NCI-H187 (cell line): Measurements from ENCODE around the gene TMEM129.
"Not testable (repeated sequence)": the region's sequence is repeated elsewhere in the genome, so short reads cannot be mapped to it uniquely, and the experiment has no call there.

Experiments used
- DNase-seq, 2 experiments: peaks; one replicate each; lab custom pipeline; 2025; lab: John Stamatoyannopoulos, UW

The TMEM129 gene

GRCh38 chr4:1721666-1722550 is 785 bp upstream of the TMEM129 start:
- no peak for DNase-seq

- DNase-seq = no peak
Measured at GRCh38 chr4:1720163-1720983, 750 bp downstream of the TMEM129 start.

- no peak for DNase-seq
Measured at GRCh38 chr4:1718095-1718850, 2.9 kb downstream of the TMEM129 start.

- DNase-seq = no peak
Measured at GRCh38 chr4:1717129-1718094, 3.7 kb downstream of the TMEM129 start.

- DNase-seq = no peak
Measured at GRCh38 chr4:1716065-1716945, 4.8 kb downstream of the TMEM129 start.

- DNase-seq = no peak
Measured at GRCh38 chr4:1715002-1715758, 5.9 kb downstream of the TMEM129 start.

- no peak for DNase-seq
Measured at GRCh38 chr4:1714303-1715001, 6.7 kb downstream of the TMEM129 start.

GRCh38 chr4:1713003-1713851 is 7.9 kb downstream of the TMEM129 start:
- DNase-seq = no peak

GRCh38 chr4:1712216-1713002 is 8.7 kb downstream of the TMEM129 start, which contains the start of gene SLBP:
TSS of gene SLBP (minus strand) at chr4:1712319. CDS start at chr4:1712188, 131 bp downstream.
- DNase-seq = peak; percentile 96 to 97

- no peak for DNase-seq
Measured at GRCh38 chr4:1711571-1712215, 9.4 kb downstream of the TMEM129 start.

GRCh38 chr4:1711055-1711570 is 10.0 kb downstream of the TMEM129 start:
- DNase-seq = no peak

- DNase-seq = no peak
Measured at GRCh38 chr4:1708581-1708980, 12.5 kb downstream of the TMEM129 start.

GRCh38 chr4:1706358-1706757 is 14.8 kb downstream of the TMEM129 start:
- DNase-seq = no peak

GRCh38 chr4:1705732-1706131 is 15.4 kb downstream of the TMEM129 start:
- DNase-seq = no peak

- no peak for DNase-seq
Measured at GRCh38 chr4:1703867-1704266, 17.3 kb downstream of the TMEM129 start.

- not testable (repeated sequence) for DNase-seq
Measured at GRCh38 chr4:1701671-1702070, 19.5 kb downstream of the TMEM129 start.
